Pancreas (tissue), 10 donors: ENCODE results near the gene SLC6A15. TPM values are rescaled to one million over a fixed set of nuclear protein-coding genes. Genes with fewer than 3 reads are reported as not detected.

Experiments
- ATAC-seq, 4 donors: fragments of 200-7000 bp; cut with Tn5 transposase; one replicate each; pipeline versions ENCODE4 v1.8.0 to v1.9.1; 2020; ENCODE audit warnings: mild to moderate bottlenecking in 4 of 4, moderate library complexity in 4 of 4
- DNase-seq, 6 donors: peaks; one replicate each; pipeline ENCODE4 v3.0.0-alpha.2; 2020
- FAIRE-seq: peaks from 2 replicates; lab custom pipeline; 2012; peaks lifted over from hg19 to GRCh38; lab: Jason Lieb, UNC
- H3K27ac ChIP-seq, 4 donors: fragments of 200-600 bp; sonication (generic); 1 replicate in 3 of 4; 2 replicates in 1 of 4; pipeline versions ENCODE4 v1.5.0 to v1.8.0; 2020
- H3K27me3 ChIP-seq, 4 donors: fragments of 200-600 bp; one replicate each; pipeline ENCODE4 v1.8.0; 2021
- H3K36me3 ChIP-seq, 3 donors: fragments of 200-600 bp; sonication (generic) in 1 of 3; one replicate each; pipeline versions ENCODE4 v1.5.0 to v1.8.0; 2020 to 2021
- H3K4me1 ChIP-seq, 3 donors: fragments of 200-600 bp; one replicate each; pipeline ENCODE4 v1.8.0; 2021
- H3K4me3 ChIP-seq, 4 donors: fragments of 200-600 bp; sonication (generic) in 2 of 4; one replicate each; pipeline versions ENCODE4 v1.5.0 to v1.8.0; 2020 to 2021
- H3K9me3 ChIP-seq, 4 donors: fragments of 200-600 bp; one replicate each; pipeline ENCODE4 v1.8.0; 2021
- WGBS, 2 donors: extraction: QIAGEN DNeasy Blood & Tissue Kit; methylation state at CpG; one replicate each; pipeline ENCODE4 v1.1.7; 2013; 5-methylcytosine and 5-hydroxymethylcytosine counted together
- intact Hi-C, 3 donors: fragments of 100-400 bp; cut with DNase I; formaldehyde crosslinking; loops; one replicate each; pipeline versions ENCODE4 v1.11.1 to v1.14.2; 2022
- polyA plus RNA-seq, 2 donors: library from polyadenylated mRNA; stranded (reverse); fragments of 200-250 nt; gene quantifications; one replicate each; pipeline ENCODE4 v1.2.3, GENCODE V29; 2013
- total RNA-seq, 6 donors: library from RNA; stranded (reverse); fragmentation: NEBNext Ultra II Directional in 4 of 6; extraction: Animal tissue kit (Norgen Biotek cat#: 25700) in 4 of 6; gene quantifications; one replicate each; pipeline versions ENCODE4 v1.2.1 to v1.2.4, GENCODE V29; 2021 to 2023
- TF ChIP-seq, protein P1 (sequence below), 4 donors: fragments of 200-600 bp; sonication (generic) in 3 of 4; IDR thresholded peaks; one replicate each; pipeline versions ENCODE4 v1.5.0 to v1.8.0; 2021; ENCODE audit warnings: antibody characterized with exemption in 4 of 4
- donor health status: healthy with polysubstance abuse.
- donor health status: DM: no; HTN: no; CAD: no; lungs with moderate emphysema.
- donor health status: DM: no; HTN: no; CAD: no.
- donor health status: control.
- donor health status: control.
- donor health status: Bipolar disorder and iron deficiency.
- donor health status: DM: yes; HTN: yes; CAD: no.
- donor health status: DM: no; HTN: no; CAD: no.
- donor health status: DM: no; HTN: no; CAD: no.
- donor health status: DM: yes; HTN: yes; CAD: no.

SLC6A15 gene
- total and polyA plus RNA-seq, 8 donors: 0.07 TPM; not detected in 7

DNA sequence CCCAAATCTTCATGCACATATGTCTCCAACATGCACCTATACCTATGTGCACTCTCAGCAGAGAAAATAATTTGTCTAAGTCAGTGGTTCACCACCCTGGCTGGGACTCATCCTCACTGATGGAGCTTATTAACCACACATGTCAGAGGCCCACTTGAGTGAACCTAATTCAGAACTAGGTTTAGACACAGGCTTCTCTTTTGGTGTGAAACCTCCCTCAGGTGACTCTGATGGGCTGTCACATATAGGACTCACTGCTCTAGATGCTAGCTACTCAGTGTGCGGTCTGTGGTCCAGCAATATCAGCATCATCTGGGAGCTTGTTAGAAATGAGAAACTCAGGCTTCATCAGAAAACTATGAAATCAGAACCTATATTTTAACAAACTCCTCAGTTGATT, 85.7 kb downstream of the SLC6A15 start:
- 79 to 82% methylated on average over 1 of the region's 1 CpG for WGBS, 2 donors
- intact Hi-C loops: no loop called here
- Histone ChIP-seq H3K27me3 (no peaks in the 10 kb centered on the region), H3K36me3 (no peaks in the 10 kb centered on the region), H3K4me3 (no peak overlapping the region), H3K4me1 (no peaks in the 10 kb centered on the region), H3K9me3 (no peaks in the 10 kb centered on the region), H3K27ac (no peak overlapping the region)
- FAIRE-seq (no peak), DNase-seq (no peak), ATAC-seq (no peak)
- TF ChIP-seq, protein P1, sequence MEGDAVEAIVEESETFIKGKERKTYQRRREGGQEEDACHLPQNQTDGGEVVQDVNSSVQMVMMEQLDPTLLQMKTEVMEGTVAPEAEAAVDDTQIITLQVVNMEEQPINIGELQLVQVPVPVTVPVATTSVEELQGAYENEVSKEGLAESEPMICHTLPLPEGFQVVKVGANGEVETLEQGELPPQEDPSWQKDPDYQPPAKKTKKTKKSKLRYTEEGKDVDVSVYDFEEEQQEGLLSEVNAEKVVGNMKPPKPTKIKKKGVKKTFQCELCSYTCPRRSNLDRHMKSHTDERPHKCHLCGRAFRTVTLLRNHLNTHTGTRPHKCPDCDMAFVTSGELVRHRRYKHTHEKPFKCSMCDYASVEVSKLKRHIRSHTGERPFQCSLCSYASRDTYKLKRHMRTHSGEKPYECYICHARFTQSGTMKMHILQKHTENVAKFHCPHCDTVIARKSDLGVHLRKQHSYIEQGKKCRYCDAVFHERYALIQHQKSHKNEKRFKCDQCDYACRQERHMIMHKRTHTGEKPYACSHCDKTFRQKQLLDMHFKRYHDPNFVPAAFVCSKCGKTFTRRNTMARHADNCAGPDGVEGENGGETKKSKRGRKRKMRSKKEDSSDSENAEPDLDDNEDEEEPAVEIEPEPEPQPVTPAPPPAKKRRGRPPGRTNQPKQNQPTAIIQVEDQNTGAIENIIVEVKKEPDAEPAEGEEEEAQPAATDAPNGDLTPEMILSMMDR (IDR thresholded peaks at IDR 0.05): no peak

DNA sequence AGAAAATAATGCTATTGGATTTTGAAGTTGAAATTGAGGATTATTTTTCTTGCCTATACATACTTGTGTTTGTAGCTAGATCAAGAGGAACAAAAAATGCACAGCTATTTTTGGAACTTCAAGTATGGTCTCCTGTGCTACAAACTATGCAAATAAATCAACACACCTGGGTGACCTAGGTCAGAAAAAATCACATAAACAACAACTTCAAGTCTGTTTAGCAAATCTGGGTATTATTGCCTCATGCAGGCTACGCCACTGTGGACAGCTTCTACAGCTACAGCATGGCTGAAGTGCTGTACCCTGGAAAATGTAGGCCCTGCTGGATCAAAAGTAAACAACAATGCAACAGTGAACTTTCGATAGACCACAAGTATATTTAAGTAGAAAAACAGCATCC, 87.5 kb downstream of the SLC6A15 start:
- no peak for DNase-seq
- H3K4me3 ChIP-seq: no peak overlapping the region
- no peaks in the 10 kb centered on the region for H3K36me3 ChIP-seq
- no peak overlapping the region for H3K27ac ChIP-seq
- no peaks in the 10 kb centered on the region for H3K27me3 ChIP-seq
- H3K4me1 ChIP-seq: no peaks in the 10 kb centered on the region
- ATAC-seq: no peak
- WGBS, 2 donors: 38 to 42% methylated on average over 2 of the region's 2 CpGs
- TF ChIP-seq, protein P1 (IDR thresholded peaks at IDR 0.05): no peak
- no peak for FAIRE-seq
- intact Hi-C loops: no loop called here
- no peaks in the 10 kb centered on the region for H3K9me3 ChIP-seq

DNA sequence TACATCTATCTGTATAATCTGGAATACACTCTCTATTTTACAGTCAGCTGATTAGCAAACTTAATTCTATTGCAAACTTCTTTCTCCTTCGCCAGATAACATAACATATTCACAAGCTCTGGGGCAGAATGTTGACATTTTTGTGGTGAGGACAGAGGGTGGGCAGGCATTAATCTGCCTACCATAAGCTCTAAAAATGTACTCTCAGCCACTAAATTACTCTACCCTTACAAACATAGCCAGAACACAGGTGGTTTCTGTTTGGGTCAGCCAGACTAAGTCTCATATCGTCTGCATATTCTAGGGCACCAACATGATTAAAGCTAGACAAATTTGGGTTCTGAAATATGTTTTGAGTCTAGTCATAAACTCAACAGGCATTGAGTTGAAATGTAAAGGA, 90.1 kb downstream of the SLC6A15 start:
- intact Hi-C loops: no loop called here
- no peak overlapping the region for H3K4me3 ChIP-seq
- H3K4me1 ChIP-seq: no peaks in the 10 kb centered on the region
- H3K36me3 ChIP-seq: no peaks in the 10 kb centered on the region
- H3K27me3 ChIP-seq: no peaks in the 10 kb centered on the region
- TF ChIP-seq, protein P1 (IDR thresholded peaks at IDR 0.05): no peak
- no peaks in the 10 kb centered on the region for H3K9me3 ChIP-seq
- no peak overlapping the region for H3K27ac ChIP-seq
- WGBS, 2 donors: 44 to 55% methylated on average over 2 of the region's 2 CpGs
- DNase-seq: no peak
- ATAC-seq: no peak
- no peak for FAIRE-seq

DNA sequence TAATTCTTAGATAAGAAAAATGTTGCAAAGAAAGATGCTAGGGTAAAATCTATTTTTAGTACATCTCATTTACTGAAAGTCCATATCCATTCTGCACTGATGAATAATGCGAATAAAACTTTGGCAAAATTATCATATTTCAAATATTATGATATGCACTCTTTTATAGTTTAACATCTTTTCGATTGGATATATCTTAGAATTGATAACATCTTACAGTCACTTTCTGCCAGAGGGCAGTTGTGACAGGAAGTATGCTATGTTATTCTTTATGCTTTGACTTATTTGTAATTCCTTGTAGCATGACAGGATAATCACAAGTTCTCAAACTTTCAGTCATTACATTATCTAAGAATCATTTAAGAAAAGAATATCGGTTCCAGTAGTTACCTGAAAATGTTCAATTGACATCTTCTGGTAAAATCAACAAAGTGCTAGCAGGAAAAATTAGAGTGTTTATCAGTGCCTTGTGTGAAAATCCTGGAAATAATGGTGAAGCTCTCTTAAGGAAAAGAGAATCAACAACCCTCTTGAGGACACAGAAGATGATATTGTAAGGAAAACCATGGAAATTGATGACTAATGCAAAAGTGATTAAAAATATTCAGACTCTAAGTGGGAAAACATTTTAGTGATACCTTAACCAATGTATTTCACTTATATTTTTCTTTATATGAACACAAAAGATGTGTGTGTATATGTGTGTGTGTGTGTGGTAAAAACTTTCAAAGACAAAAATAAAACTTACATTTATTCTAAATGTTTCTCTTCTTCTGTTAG, 95.5 kb downstream of the SLC6A15 start:
- TF ChIP-seq, protein P1 (IDR thresholded peaks at IDR 0.05): no peak
- DNase-seq (no peak), FAIRE-seq (no peak), ATAC-seq (no peak)
- Histone ChIP-seq H3K4me1 (no peaks in the 10 kb centered on the region), H3K36me3 (no peaks in the 10 kb centered on the region), H3K27me3 (no peaks in the 10 kb centered on the region), H3K27ac (no peak overlapping the region), H3K9me3 (no peaks in the 10 kb centered on the region), H3K4me3 (no peak overlapping the region)
- intact Hi-C loops: no loop called here
- 51 to 55% methylated on average over 3 of the region's 3 CpGs for WGBS, 2 donors

DNA sequence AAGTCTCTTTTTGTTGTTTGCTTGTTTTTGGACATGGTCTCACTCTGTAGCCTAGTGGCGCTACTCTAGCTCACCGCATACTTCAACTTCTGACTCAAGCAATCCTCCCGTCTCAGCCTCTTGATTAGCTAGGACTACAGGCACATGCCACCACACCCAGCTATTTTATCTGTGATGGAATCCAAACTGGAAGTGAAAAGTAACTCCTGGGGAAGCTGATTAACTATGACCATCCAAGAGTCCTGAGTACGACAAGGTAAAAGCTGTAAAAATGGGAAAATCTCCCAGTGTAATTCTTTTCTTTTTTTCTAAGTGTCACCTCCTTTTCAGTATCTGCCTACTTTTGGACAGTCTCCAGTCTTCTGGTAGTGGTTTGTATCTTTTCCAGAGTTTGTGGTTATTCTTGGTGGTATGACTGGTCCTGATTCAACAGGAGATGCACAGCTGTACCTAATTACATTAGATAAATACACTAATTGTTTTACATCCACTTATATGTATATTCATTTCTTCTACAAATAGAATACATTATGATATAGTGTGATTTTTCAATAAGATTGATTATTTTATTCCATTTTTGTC, 97.8 kb downstream of the SLC6A15 start:
- H3K27ac ChIP-seq: no peak overlapping the region
- intact Hi-C loops: no loop called here
- H3K27me3 ChIP-seq: no peaks in the 10 kb centered on the region
- no peaks in the 10 kb centered on the region for H3K36me3 ChIP-seq
- no peaks in the 10 kb centered on the region for H3K9me3 ChIP-seq
- no peak for DNase-seq
- 81 to 87% methylated on average over 4 of the region's 4 CpGs for WGBS, 2 donors
- H3K4me3 ChIP-seq: no peak overlapping the region
- no peaks in the 10 kb centered on the region for H3K4me1 ChIP-seq
- no peak for FAIRE-seq
- ATAC-seq: no peak
- TF ChIP-seq, protein P1 (IDR thresholded peaks at IDR 0.05): no peak
